ENCODE results near the gene TACC3.

GRCh38 chr4:1722551-1723118, 1.3 kb downstream of the TACC3 start:
- TF ChIP-seq TCF7L2 (IDR thresholded peaks at IDR 0.05; ENCODE audit: borderline replicate concordance, low read depth, low read length) (no peak), CTCF (tag by site-specific recombination; IDR thresholded peaks at IDR 0.05) (no peak), YY1 (tag by site-specific recombination; IDR thresholded peaks at IDR 0.05) (no peak), IKZF3 (tag by site-specific recombination; IDR thresholded peaks at IDR 0.05) (no peak), SP7 (tag by site-specific recombination; IDR thresholded peaks at IDR 0.05) (no peak), BCL6B (tag by site-specific recombination; IDR thresholded peaks at IDR 0.05) (no peak), ZNF670 (tag by site-specific recombination; IDR thresholded peaks at IDR 0.05; ENCODE audit: low read depth) (no peak), OSR2 (tag by site-specific recombination; IDR thresholded peaks at IDR 0.05) (no peak), ZNF133 (tag by site-specific recombination; IDR thresholded peaks at IDR 0.05) (no peak), ZNF114 (tag by site-specific recombination; IDR thresholded peaks at IDR 0.05) (no peak)

Measured in HEK293 (cell line).